Memory B cell (primary cell): ENCODE measurements around the gene SLC14A1.

ENCODE experiments used
- ATAC-seq: fragments of 150-1000 bp; cut with Tn5 transposase; 2 replicates; pipeline ENCODE4 v1.10.0; 2021; ENCODE audit warnings: low read depth, mild to moderate bottlenecking, moderate library complexity
- DNase-seq, 2 donors: peaks; one replicate each; pipeline ENCODE4 v3.0.0; 2022; ENCODE audit warnings: low spot score in 2 of 2
- H3K27ac Mint-ChIP-seq: one replicate; pipeline ENCODE4 v1.8.0; 2022; ENCODE audit warnings: mild to moderate bottlenecking, moderate library complexity, mixed read lengths
- H3K27me3 Mint-ChIP-seq: one replicate; pipeline ENCODE4 v1.8.0; 2022; ENCODE audit warnings: mixed read lengths
- H3K36me3 Mint-ChIP-seq: one replicate; pipeline ENCODE4 v1.8.0; 2022; ENCODE audit warnings: mild to moderate bottlenecking, mixed read lengths
- H3K4me1 Mint-ChIP-seq: one replicate; pipeline ENCODE4 v1.8.0; 2022; ENCODE audit warnings: mixed read lengths
- H3K4me3 Mint-ChIP-seq: one replicate; pipeline ENCODE4 v1.8.0; 2022; ENCODE audit warnings: mild to moderate bottlenecking, moderate library complexity, mixed read lengths
- H3K9me3 Mint-ChIP-seq: one replicate; pipeline ENCODE4 v1.8.0; 2022; ENCODE audit warnings: mixed read lengths

SLC14A1 gene

DNA sequence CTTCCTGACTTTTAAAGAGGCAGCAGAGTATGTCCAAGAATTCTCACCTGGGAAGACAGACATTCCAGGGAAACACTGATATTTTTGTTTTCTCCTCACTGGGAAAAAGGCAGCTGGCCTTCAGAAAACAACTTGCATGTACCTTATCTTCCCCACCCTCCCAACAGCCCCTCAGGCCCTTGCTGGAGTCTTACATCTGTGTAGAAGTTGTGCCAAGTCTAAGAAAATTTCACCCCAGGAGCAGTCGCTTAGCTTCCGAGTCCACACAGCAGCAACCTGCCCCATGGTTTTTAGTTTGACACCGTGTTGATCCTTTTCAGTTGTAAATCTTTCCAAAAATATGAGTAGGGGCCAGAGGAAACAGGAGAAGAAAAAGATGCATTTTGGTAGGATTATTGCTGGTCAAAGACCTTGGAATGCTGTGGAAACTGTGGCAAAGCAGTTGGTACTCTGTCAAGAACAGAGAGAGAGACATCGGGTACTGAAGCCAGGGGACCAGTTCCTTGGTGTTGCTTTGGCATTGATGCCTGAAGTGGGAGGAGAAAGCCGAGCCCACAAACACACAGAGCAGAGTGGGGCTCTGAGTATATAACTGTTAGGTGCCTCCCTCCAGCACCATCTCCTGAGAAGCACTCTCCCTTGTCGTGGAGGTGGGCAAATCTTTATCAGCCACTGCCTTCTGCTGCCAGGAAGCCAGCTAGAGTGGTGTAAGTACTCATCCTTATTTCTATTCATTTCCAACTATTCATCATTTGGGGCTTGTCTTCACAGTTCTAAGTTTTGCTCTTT is at the start of gene SLC14A1:
Gene SLC14A1 (plus strand): TSS at position 615 of the 789 bp plus-strand sequence. CDS start 6,140 bp downstream, outside the sequence.
- Mint-ChIP-seq H3K27me3 (no peaks in the 10 kb centered on the region), H3K27ac (no peak within 1 kb of the TSS), H3K4me3 (no peak within 1 kb of the TSS), H3K4me1 (no peaks in the 10 kb centered on the region), H3K36me3 (peaks cover 2% of the 10 kb centered on the region), H3K9me3 (no peaks in the 10 kb centered on the region)
- no peak for ATAC-seq
- no peak for DNase-seq

DNA sequence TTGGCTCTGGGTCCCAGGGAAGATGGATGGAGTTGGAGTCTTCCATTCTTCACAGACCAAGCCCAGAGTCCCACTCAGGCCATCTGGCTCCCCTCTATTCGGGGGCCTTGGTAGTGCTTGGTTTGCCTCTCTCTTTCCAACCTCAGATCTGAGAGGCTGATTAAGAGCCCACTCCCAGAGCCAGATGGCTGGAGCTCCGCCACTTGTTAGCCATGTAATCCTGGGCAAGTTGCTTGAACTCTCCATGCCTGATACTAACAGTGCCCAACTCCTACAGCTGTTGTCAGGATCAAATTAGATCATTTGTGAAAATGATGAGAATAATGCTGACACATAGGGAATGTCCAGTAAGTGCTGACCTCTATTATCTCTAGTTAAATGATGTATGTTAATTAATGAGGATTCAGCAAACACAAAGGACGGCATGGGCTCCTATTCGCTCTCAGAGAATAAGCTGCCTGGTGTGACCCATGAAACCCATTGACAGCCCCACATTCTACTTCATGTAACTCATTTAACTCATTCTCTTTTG is 46.6 kb upstream of the SLC14A1 start:
- H3K4me3 Mint-ChIP-seq = no peak overlapping the region
- no peaks in the 10 kb centered on the region for H3K36me3 Mint-ChIP-seq
- H3K27me3 Mint-ChIP-seq = no peaks in the 10 kb centered on the region
- no peaks in the 10 kb centered on the region for H3K4me1 Mint-ChIP-seq
- H3K9me3 Mint-ChIP-seq = no peaks in the 10 kb centered on the region
- DNase-seq = no peak
- H3K27ac Mint-ChIP-seq = no peak overlapping the region
- ATAC-seq = no peak

DNA sequence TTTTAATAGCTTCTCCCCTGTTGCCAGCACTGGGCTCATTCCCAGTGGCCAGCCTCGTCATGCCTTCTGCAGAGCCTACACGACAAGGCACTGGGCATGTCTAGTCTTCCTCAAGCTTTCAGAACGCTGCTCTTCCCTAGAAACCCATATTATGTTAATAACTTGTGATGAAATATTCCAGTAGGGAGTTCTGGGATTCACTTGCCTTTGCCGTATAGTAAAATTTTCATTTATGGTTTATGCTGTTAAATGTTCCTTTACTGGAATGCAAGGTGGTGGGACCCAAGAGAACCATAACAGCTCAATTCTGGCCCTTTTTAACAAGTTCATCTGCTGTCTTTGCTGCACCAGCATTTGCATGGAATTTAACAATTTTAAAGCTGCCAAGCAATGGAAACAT is 45.5 kb upstream of the SLC14A1 start:
- H3K4me1 Mint-ChIP-seq = no peaks in the 10 kb centered on the region
- no peaks in the 10 kb centered on the region for H3K27me3 Mint-ChIP-seq
- ATAC-seq = no peak
- DNase-seq = no peak
- no peak overlapping the region for H3K4me3 Mint-ChIP-seq
- H3K9me3 Mint-ChIP-seq = no peaks in the 10 kb centered on the region
- H3K36me3 Mint-ChIP-seq = no peaks in the 10 kb centered on the region
- no peak overlapping the region for H3K27ac Mint-ChIP-seq

DNA sequence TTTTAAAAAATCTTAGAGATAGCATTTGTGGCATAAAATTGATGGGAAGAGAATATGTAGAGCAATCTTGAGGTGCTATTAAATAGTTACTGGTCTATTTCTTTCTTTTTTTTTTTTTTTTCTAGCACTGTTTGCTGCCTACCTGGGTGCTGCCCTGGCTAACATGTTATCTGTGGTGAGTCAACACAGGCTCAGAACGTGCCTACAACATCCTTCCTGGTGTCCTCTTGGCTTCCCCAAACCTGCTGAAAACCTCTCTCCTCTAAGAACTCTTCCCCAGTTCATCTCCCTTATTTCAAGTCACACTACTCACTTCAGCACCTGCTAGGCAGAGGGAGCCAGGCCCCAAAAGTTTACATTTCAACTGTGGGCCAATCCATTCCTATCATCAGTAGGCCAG is 45.1 kb upstream of the SLC14A1 start:
- no peak for DNase-seq
- Mint-ChIP-seq H3K4me3 (no peak overlapping the region), H3K9me3 (no peaks in the 10 kb centered on the region), H3K4me1 (no peaks in the 10 kb centered on the region), H3K27me3 (no peaks in the 10 kb centered on the region), H3K27ac (no peak overlapping the region), H3K36me3 (no peaks in the 10 kb centered on the region)
- no peak for ATAC-seq

DNA sequence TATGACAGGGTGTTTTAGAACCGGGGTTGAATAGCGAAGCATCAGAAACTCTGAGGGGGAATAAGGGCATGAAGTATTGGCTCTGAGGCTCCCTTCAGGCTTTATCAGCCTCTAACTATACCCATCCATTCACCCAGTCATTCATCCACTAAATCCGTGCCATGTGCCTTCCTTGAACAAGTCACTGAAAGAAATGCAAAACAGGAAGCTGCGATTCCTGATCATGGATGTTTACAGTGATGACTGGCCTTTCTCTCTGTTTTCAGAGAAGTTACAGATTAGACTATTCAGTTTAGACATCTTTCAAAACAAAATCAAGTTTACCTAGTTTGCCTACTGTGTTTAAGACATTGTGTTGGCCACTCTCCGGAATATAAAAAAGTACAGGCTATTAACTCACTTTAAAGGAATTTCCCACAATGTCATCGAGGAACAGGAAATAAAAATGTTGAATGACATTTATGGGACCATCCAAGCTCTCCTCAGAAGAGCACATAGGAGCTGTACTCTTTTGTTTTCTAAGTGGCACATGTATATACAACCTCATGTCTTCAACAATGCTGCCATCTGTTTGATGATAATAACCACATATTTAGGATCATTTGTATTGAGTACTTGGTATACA is 43.8 kb upstream of the SLC14A1 start:
- no peaks in the 10 kb centered on the region for H3K4me1 Mint-ChIP-seq
- no peak for ATAC-seq
- no peaks in the 10 kb centered on the region for H3K36me3 Mint-ChIP-seq
- no peak for DNase-seq
- H3K27me3 Mint-ChIP-seq = no peaks in the 10 kb centered on the region
- no peaks in the 10 kb centered on the region for H3K9me3 Mint-ChIP-seq
- no peak overlapping the region for H3K27ac Mint-ChIP-seq
- H3K4me3 Mint-ChIP-seq = no peak overlapping the region

DNA sequence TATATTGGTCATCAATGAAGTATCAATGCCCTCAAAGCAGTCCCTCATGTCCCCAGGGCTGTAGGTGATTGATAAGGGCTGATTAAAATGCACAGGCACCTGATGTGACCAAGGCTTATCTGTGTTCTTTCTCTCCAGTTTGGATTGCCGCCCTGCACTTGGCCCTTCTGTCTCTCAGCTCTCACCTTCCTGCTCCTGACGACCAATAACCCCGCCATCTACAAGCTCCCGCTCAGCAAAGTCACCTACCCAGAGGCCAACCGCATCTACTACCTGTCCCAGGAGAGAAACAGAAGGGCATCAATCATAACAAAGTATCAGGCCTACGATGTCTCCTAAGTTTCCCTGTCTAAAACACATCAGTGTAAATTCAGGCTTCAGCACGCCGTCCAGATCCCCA is 41.8 kb upstream of the SLC14A1 start:
- Mint-ChIP-seq H3K27ac (no peak overlapping the region), H3K4me1 (peaks cover 13% of the 10 kb centered on the region), H3K4me3 (no peak overlapping the region), H3K9me3 (no peaks in the 10 kb centered on the region), H3K36me3 (no peaks in the 10 kb centered on the region), H3K27me3 (no peaks in the 10 kb centered on the region)
- ATAC-seq = no peak
- no peak for DNase-seq

DNA sequence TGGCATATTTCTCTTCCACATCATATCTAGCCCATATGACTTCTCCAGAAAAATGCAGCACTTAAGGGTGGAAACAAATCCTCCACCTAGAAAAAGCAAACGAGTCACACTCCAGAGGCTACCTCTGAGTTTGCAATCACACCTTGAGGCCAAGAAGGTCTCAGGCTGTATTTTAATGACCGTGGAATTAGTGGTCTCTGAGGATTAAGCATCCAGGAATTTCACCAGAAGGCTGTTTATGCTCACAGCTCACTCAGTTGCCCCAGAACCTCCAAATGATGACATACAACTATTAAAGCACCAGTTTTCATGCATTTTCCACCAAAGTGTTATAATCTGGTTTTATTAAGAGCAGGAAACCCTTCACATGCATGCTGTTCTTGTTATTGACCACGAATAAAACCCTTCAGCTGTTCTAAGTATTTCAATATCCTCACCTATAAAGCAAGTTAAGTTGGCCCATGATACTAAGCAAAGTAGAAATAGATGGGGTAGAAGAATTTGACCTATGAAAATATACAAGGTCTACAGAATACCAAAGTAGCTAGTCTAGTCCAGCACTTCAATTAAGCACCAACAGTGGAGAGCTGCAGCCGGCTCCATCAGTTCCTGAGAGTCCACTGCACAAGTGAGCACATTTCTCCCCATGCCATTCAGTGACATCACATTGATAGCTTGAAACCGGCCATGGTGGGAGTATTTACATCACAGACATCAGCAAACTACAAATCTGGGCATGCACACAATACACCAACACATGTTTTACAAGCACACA is 39.5 kb upstream of the SLC14A1 start:
- DNase-seq = no peak
- Mint-ChIP-seq H3K9me3 (no peaks in the 10 kb centered on the region), H3K36me3 (no peaks in the 10 kb centered on the region), H3K4me1 (peaks cover 29% of the 10 kb centered on the region), H3K27ac (no peak overlapping the region), H3K4me3 (no peak overlapping the region), H3K27me3 (no peaks in the 10 kb centered on the region)
- no peak for ATAC-seq

DNA sequence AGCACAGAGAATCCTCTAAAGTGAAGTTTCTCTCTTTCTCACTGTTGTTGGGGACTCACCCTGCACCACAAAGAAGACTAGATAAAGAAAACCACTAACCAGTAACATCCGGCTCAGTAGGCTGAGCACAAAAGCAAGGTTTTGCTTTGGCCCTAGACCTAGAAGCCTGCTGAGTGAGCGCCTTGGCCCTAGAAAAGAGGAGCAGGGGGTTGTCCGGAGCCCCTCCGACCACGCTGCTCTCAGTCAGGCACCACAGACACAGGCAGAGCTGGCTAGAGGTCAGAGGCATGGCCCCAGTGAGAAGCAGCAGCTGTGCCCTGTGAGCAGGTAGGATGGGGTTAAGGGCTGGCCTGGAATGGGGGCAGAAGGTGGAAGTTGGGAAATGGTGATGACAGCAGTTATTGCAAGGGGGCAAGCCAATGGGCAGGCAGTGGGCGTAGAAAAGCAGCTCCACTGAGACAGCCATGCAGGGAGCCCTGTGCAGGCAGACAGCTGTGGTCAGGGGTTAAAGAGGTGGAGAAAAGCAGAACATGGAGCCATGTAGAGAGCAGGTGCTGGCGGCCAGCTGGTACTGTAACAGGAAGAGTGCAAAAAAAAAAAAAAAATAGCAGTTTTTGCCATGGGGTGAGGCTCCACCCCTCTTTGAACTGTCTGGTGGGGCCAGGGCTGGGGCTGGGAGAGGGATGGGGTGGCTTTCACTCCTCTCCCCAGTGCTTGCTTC is 36.9 kb upstream of the SLC14A1 start:
- peak overlapping the region; percentile 87 for H3K27ac Mint-ChIP-seq
- no peaks in the 10 kb centered on the region for H3K9me3 Mint-ChIP-seq
- peak; percentile 85 for ATAC-seq
- H3K4me3 Mint-ChIP-seq = peak overlapping the region; percentile 82
- peak in 1 of 2 donors; percentile 66 for DNase-seq
- peaks cover 33% of the 10 kb centered on the region for H3K4me1 Mint-ChIP-seq
- peaks cover 1% of the 10 kb centered on the region for H3K36me3 Mint-ChIP-seq
- no peaks in the 10 kb centered on the region for H3K27me3 Mint-ChIP-seq

DNA sequence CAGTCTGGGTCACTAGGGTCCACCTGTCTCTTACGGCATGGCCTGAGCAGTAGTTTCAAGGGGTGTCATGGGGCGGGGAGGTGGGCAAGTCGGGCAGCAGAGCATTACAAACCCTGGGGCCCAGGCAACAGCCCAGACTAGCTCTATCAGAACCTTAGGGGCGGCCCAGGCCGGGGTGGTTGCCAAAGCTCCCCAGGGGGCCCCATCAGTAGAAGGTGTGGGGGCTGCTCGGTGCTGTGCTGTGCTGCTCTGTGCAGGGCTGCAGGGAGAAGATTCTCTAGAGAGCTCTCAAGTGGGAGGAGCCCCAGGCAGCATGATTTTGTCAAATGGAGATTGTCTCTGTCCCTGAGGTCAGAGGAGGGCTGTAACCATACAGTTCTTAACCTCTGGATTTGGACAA is 36.4 kb upstream of the SLC14A1 start:
- peak overlapping the region; percentile 82 for H3K4me3 Mint-ChIP-seq
- H3K9me3 Mint-ChIP-seq = no peaks in the 10 kb centered on the region
- H3K4me1 Mint-ChIP-seq = peaks cover 33% of the 10 kb centered on the region
- H3K27ac Mint-ChIP-seq = peak overlapping the region; percentile 87
- no peaks in the 10 kb centered on the region for H3K27me3 Mint-ChIP-seq
- peak; percentile 59 for ATAC-seq
- H3K36me3 Mint-ChIP-seq = peaks cover 1% of the 10 kb centered on the region
- peak; percentile 45 to 53 for DNase-seq

DNA sequence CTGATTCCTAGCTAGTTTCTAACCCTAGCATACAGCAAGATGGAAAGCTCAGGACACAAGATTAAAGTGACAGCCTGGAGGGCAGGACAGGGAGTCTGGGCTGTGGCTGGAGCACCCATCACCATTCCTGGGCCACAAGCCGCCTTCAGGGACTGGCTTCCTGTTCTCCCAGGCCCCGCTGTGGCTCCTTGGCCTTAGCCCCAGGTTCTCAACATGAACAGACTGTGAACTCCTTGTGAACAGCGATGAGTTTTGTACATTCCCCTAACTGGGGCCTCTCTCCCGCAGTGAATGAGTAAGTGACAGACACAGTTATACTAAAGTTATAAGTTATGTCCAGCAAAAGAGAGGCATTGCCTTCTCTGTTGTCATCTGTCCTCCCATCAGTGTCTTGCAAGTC is 35.9 kb upstream of the SLC14A1 start:
- no peaks in the 10 kb centered on the region for H3K27me3 Mint-ChIP-seq
- no peak for ATAC-seq

DNA sequence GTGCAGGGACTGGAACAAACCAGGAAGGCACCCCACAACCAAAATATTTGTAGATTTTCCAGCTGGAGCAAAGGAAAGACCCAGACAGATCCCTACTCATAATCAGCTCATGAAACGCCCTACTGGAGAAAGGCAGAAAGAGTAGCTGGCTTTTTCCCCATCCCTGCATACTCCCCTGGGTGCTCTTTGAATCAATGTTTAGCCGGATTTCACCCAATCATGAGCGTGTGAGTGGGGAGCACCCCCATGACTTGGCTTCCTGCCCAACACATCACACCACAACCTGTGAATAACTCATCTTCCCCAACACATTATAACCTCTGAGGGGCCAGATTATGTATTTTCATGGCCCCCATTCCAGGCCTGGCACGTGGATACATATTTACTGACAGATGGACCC is 35.1 kb upstream of the SLC14A1 start:
- Mint-ChIP-seq H3K4me3 (peak overlapping the region; percentile 82), H3K27ac (peak overlapping the region; percentile 87), H3K27me3 (peaks cover under 1% of the 10 kb centered on the region), H3K4me1 (peaks cover 34% of the 10 kb centered on the region), H3K9me3 (peaks cover 2% of the 10 kb centered on the region), H3K36me3 (peaks cover 3% of the 10 kb centered on the region)
- DNase-seq = no peak
- ATAC-seq = no peak

More for the DNA sequence above, 35.9 kb upstream of the SLC14A1 start:
- no peaks in the 10 kb centered on the region for H3K9me3 Mint-ChIP-seq
- peak overlapping the region; percentile 87 for H3K27ac Mint-ChIP-seq
- DNase-seq = no peak
- peaks cover 1% of the 10 kb centered on the region for H3K36me3 Mint-ChIP-seq
- peaks cover 33% of the 10 kb centered on the region for H3K4me1 Mint-ChIP-seq
- peak overlapping the region; percentile 82 for H3K4me3 Mint-ChIP-seq

DNA sequence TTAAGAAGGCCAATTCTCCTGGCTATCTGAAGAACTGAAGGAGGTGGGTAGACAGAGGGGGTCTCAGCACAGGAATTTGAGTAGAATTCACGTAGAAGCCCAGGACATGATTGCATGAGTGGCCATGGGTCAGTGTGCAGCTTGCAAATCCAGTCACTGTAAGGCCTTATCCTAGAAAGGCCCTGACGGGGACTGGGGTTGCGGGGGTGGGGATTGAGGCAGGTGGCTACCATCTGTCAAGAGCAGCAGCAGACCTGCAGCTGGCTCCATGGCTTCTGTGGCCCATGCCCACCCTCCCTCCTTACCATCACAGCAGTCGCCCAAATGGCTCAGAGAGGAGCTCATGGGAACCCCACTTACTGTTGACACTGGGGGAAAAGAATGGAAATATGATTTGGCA is 34.6 kb upstream of the SLC14A1 start:
- H3K27me3 Mint-ChIP-seq = peaks cover 2% of the 10 kb centered on the region
- DNase-seq (no peak), ATAC-seq (no peak)
- H3K36me3 Mint-ChIP-seq = peaks cover 5% of the 10 kb centered on the region
- peak overlapping the region; percentile 87 for H3K27ac Mint-ChIP-seq
- peaks cover 3% of the 10 kb centered on the region for H3K9me3 Mint-ChIP-seq
- no peak overlapping the region for H3K4me3 Mint-ChIP-seq
- H3K4me1 Mint-ChIP-seq = peaks cover 35% of the 10 kb centered on the region

DNA sequence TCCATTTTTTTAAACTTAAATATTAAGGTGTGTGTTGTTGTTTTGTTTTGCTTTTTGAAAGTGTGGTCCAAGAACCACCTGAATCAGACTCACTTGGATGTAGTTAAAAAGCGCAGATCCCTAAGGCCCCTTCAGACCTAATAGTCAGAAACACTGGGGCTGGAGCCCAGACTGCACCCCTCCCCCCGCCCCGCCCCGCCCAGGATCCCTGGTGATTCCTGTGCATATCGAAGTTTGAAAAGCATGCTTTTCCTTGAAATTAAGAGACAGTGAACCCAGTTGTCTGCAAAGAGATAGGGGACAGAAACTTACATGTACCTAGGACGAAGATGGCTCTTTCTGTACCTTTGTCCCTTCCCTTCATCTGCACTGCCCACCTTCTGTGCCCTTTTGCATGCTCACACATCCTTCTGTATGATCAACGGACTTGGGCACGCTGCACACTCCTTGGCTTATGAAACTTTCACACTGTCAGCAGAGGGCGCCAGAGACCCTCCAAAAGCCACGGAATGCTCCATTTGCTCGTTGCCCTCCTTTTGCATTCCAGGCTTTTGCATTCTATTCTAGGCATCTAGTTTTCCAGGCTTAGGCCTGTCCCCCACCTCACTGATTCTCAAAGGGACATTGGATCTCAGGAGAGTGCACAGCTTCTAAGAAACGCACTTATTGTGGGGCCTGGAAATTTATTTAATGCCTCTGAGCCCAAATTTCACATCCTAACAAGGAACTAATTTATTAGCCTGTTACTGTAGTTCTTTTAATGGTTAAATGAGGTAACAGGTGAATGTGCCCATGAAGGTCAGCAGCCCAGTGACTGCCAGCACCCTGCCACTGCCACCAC is 32.8 kb upstream of the SLC14A1 start:
- Mint-ChIP-seq H3K27ac (no peak overlapping the region), H3K4me1 (peaks cover 31% of the 10 kb centered on the region), H3K27me3 (peaks cover 2% of the 10 kb centered on the region), H3K36me3 (peaks cover 5% of the 10 kb centered on the region), H3K9me3 (peaks cover 5% of the 10 kb centered on the region), H3K4me3 (no peak overlapping the region)
- DNase-seq (peak; percentile 64 to 68), ATAC-seq (no peak)
